ENCODE measurements around the gene DCUN1D4. TPM values are rescaled to one million over a fixed set of nuclear protein-coding genes. Genes with fewer than 3 reads are reported as not detected.

The DCUN1D4 gene
- total RNA-seq, 1 experiment from 2014 or later: 50.2 TPM

- no peaks in the 10 kb centered on the region; the same call in 1 of the 2 replicates for H4K20me1 ChIP-seq (ENCODE audit: insufficient read depth)
- no peak overlapping the region for H2AFZ ChIP-seq (ENCODE audit: low read depth, low read length, poor library complexity, severe bottlenecking)
- H3K9me2 ChIP-seq (ENCODE audit: insufficient read depth): no peaks in the 10 kb centered on the region
- no peaks in the 10 kb centered on the region for H3K27me3 ChIP-seq (ENCODE audit: insufficient read depth, low read length)
- ATAC-seq (no peak), DNase-seq (ENCODE audit: low read depth, low spot score) (no peak)
- no peak overlapping the region for H3K9ac ChIP-seq (ENCODE audit: low read length)
- peaks cover 4 to 11% of the 10 kb centered on the region in 2 experiments; a peak in 2 of 4 replicates for H3K36me3 ChIP-seq (ENCODE audit: control insufficient read depth in 1 of 2, insufficient read depth in 2 of 2, low read length in 2 of 2)
- TF ChIP-seq YY1 (IDR thresholded peaks at IDR 0.05; ENCODE audit: extremely low read depth, insufficient replicate concordance, low read depth, low read length): no peak
- no peak for TF ChIP-seq EZH2phosphoT487 (IDR thresholded peaks at IDR 0.05; ENCODE audit: borderline replicate concordance)
- no peak for TF ChIP-seq SRF (IDR thresholded peaks at IDR 0.05; ENCODE audit: low read depth)
- no peak for TF ChIP-seq ATF3 (IDR thresholded peaks at IDR 0.05)
- no peak for TF ChIP-seq SIN3A (IDR thresholded peaks at IDR 0.05; ENCODE audit: low read depth)
- TF ChIP-seq ZBTB33 (IDR thresholded peaks at IDR 0.05; ENCODE audit: extremely low read depth, insufficient replicate concordance, low read length): no peak
- TF ChIP-seq ELF1 (IDR thresholded peaks at IDR 0.05; ENCODE audit: borderline replicate concordance, low read depth): no peak
- TF ChIP-seq EZH2 (IDR thresholded peaks at IDR 0.05): no peak
- no peak for TF ChIP-seq POLR2AphosphoS5 (IDR thresholded peaks at IDR 0.05; ENCODE audit: low read depth, low read length)
- no peak for TF ChIP-seq EGR1 (IDR thresholded peaks at IDR 0.05; ENCODE audit: low read depth)
- TF ChIP-seq CTCF (IDR thresholded peaks at IDR 0.05 in 2 of 3, conservative IDR thresholded peaks at IDR 0.05 in 1 of 3; ENCODE audit: borderline replicate concordance in 1 of 3, insufficient read depth in 1 of 3, low read depth in 2 of 3, low read length in 2 of 3): no peak
- TF ChIP-seq JUND (IDR thresholded peaks at IDR 0.05): no peak
- TF ChIP-seq FOSL1 (IDR thresholded peaks at IDR 0.05; ENCODE audit: low read depth): no peak
- TF ChIP-seq REST (IDR thresholded peaks at IDR 0.05; ENCODE audit: low read depth): no peak
- no peak for TF ChIP-seq POLR2A (IDR thresholded peaks at IDR 0.05; ENCODE audit: borderline replicate concordance, extremely low read depth, insufficient read depth, insufficient read length)
- TF ChIP-seq MAX (IDR thresholded peaks at IDR 0.05): no peak
- H3K4me2 ChIP-seq (ENCODE audit: low read length): no peak overlapping the region
- H3K4me1 ChIP-seq (ENCODE audit: control insufficient read depth in 1 of 2, insufficient read depth in 2 of 2, low read length in 2 of 2): no peaks in the 10 kb centered on the region
- ChIA-PET POLR2A (no interaction called here), RAD21 (ENCODE audit: low non-redundant PET in 1 of 2, low total read pairs in 2 of 2, uncharacterized antibody in 2 of 2, unreplicated experiment in 2 of 2) (no interaction called here), CTCF (no interaction called here)
- intact Hi-C loops (cut with micrococcal nuclease): no loop called here
- H3K27ac ChIP-seq (ENCODE audit: low read depth, low read length): no peak overlapping the region
- no TSS peak for BruUV-seq (replicated peaks)
- H3K4me3 ChIP-seq (replicated peaks in 1 of 2; ENCODE audit: low read depth in 1 of 2, low read length in 2 of 2): no peak overlapping the region
- H3K9me3 ChIP-seq (ENCODE audit: control insufficient read depth in 1 of 2, insufficient read depth in 1 of 2, low read depth in 1 of 2, low read length in 2 of 2): no peaks in the 10 kb centered on the region
- no peaks in the 10 kb centered on the region for H3K79me2 ChIP-seq (ENCODE audit: insufficient read depth, low read length)
Observed at GRCh38 chr4:51878431-51878830, 35.5 kb downstream of the DCUN1D4 start.
